Erythroblast (primary cell): ENCODE data around the gene PHF21B.
A peak's percentile ranks its signal among the peaks of the same experiment; 100 is the strongest.

Experiments used
- DNase-seq, 2 experiments: peaks; one replicate each; lab custom pipeline; 2025; lab: John Stamatoyannopoulos, UW
- GATA1 ChIP-seq: IDR thresholded peaks from 2 replicates; pipeline ENCODE4 v1.6.1; 2011; ENCODE audit warnings: low read depth, mild to moderate bottlenecking, control low read depth, low read length, moderate library complexity
- POLR2A ChIP-seq: IDR thresholded peaks from 2 replicates; pipeline ENCODE4 v1.6.1; 2011; ENCODE audit warnings: mild to moderate bottlenecking, low read length

Gene PHF21B

DNA sequence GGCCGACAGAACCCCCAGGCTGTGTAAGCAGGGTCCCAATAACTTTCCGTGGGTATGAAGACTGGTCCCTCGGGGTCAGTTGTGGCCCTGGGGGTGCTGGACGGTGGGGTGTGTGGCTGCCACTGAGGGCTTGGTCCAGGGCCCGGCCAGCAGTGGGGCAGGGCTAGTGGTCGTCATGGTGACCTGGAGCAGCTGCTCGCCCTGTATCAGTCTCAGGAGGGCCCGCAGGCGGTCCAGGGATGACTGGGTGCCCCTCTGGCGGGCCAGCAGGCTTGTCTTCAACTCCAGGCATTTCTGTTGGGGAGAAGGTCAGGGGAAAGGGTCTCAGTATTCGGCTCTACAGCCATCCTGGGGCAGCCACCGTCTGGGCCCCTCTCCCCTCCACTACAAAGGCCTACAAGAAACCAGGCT lies 126.8 kb downstream of the PHF21B start:
- DNase-seq = no peak
- TF ChIP-seq POLR2A (no peak), GATA1 (no peak)

DNA sequence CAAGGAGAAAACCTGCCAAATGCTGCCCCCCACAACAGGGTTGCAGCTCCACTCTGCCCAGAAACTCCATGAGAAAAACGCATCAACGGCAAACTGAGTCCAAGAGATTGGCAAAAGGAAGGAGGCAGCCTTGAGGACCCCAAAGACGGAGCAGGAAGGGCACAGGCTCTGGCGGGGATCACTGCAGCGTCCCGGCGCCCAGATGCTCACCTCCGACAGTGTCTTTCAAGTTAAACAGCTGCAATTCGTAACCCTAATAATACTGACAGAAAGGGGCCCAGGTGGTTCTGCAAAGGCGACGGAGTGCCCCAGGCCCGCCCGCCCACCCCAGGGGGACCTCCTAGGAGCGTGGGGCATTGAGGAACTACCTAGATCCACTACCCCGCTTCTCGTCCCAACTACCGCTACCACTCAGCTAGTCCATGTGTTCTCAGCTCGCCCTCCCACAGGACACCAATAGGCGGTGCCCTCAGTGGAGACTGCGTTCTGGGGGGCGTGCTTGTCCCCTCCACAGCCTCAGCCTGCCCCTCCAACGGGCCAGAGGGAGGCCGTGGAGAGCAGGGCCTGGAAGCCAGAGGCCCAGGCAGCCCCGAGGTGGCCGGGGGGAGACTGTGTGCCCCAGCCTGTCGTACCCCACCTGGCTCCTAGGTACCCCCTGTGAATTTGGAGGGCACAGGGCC lies 127.4 kb downstream of the PHF21B start:
- TF ChIP-seq GATA1 = no peak
- no peak for TF ChIP-seq POLR2A

GRCh38 chr22:44881624-44882023 lies 128.2 kb downstream of the PHF21B start:
- TF ChIP-seq GATA1 (no peak), POLR2A (no peak)

More for the DNA sequence above, 127.4 kb downstream of the PHF21B start:
- DNase-seq = no peak

DNA sequence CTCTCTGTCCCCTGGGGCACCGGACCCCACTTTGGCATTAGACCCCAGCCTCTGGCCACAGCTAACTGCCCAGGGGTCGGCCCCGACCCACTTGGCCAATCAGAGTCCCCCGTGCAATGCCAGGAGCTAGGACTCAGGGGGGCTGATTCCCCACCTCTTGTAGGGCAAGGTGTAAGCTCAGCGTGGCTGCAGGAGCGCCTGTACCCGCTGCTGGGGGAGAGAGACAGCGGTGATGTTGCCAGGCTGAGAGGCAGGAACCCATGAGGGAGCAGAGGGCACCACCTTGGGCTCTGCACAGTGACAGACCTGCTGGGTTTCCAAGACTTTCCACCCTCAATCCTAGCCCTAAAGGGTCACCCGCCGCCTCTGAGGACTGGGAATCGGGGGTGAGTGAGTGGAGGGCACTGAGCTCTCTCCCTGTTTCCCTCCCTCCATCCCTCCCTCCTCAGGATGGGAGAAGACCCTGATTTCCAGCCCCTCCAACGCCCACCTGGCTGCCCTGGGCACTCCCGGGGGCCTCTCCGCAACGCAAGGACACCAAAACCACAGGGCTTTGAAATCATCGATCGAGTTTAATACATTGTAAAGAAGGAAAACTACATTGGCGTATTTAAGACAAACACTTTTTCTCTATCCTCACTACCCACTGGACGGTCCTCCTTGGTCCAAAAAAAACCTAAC lies 129.1 kb downstream of the PHF21B start:
- TF ChIP-seq POLR2A (no peak), GATA1 (no peak)
- DNase-seq = no peak

More at GRCh38 chr22:44881624-44882023, 128.2 kb downstream of the PHF21B start:
- DNase-seq = no peak

DNA sequence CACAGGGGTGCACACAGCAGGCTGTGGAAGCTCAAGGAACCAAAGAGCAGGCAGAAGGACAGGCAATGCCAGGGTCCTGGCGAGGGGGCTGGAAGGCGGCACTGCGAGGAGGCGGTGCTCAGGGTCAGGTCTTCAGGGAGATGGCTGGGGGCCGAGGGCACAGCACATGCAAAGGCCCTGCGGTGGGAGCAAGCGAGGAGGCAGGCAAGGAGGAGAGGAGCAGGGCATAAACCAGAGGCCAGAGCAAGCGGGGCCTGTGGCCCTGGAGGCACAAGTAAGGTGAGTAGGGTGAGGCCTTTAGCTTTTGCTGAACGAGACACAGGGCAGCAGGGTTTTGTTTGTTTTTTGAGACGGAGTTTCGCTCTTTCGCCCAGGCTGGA lies 130.5 kb downstream of the PHF21B start:
- no peak for TF ChIP-seq GATA1
- TF ChIP-seq POLR2A = no peak
- DNase-seq = no peak

GRCh38 chr22:44878483-44879300 lies 131.1 kb downstream of the PHF21B start:
- DNase-seq = no peak
- no peak for TF ChIP-seq GATA1
- TF ChIP-seq POLR2A = no peak

GRCh38 chr22:44876921-44877320 lies 132.9 kb downstream of the PHF21B start:
- no peak for TF ChIP-seq GATA1
- TF ChIP-seq POLR2A = no peak
- no peak for DNase-seq

- TF ChIP-seq GATA1 (no peak), POLR2A (no peak)
- no peak for DNase-seq
These were observed 138.0 kb downstream of the PHF21B start for GRCh38 chr22:44871782-44872181.

- TF ChIP-seq POLR2A (no peak), GATA1 (no peak)
These were observed 139.8 kb downstream of the PHF21B start for GRCh38 chr22:44870021-44870420.

GRCh38 chr22:44869196-44869595 lies 140.6 kb downstream of the PHF21B start:
- no peak for TF ChIP-seq POLR2A
- TF ChIP-seq GATA1 = no peak

More at GRCh38 chr22:44870021-44870420, 139.8 kb downstream of the PHF21B start:
- peak; percentile 27 to 52 for DNase-seq

GRCh38 chr22:44865193-44866057 lies 144.4 kb downstream of the PHF21B start:
- DNase-seq = no peak

More at GRCh38 chr22:44869196-44869595, 140.6 kb downstream of the PHF21B start:
- no peak for DNase-seq

GRCh38 chr22:44862981-44863860 lies 146.6 kb downstream of the PHF21B start:
- DNase-seq = peak in 1 of 2 experiments; percentile 6
- TF ChIP-seq GATA1 = no peak
- TF ChIP-seq POLR2A = no peak

More at GRCh38 chr22:44865193-44866057, 144.4 kb downstream of the PHF21B start:
- no peak for TF ChIP-seq POLR2A
- no peak for TF ChIP-seq GATA1
